Left lung (tissue), 10 donors: ENCODE data around the gene CREB3L2. TPM values are rescaled to one million over a fixed set of nuclear protein-coding genes. Genes with fewer than 3 reads are reported as not detected.

ENCODE experiments used
- ATAC-seq: fragments of 200-7000 bp; cut with Tn5 transposase; one replicate; pipeline ENCODE4 v1.9.1; 2020; ENCODE audit warnings: moderate library complexity
- DNase-seq, 4 donors: peaks; one replicate each; pipeline ENCODE4 v3.0.0-alpha.2; 2013 to 2020
- H3K27ac ChIP-seq, 2 donors: fragments of 200-600 bp; sonication (generic) in 1 of 2; one replicate each; pipeline versions ENCODE4 v1.5.0 to v1.8.0; 2020 to 2021
- H3K27me3 ChIP-seq, 2 donors: fragments of 200-600 bp; sonication (generic) in 1 of 2; one replicate each; pipeline versions ENCODE4 v1.5.0 to v1.8.0; 2020 to 2021
- H3K36me3 ChIP-seq, 2 donors: fragments of 200-600 bp; sonication (generic) in 1 of 2; one replicate each; pipeline versions ENCODE4 v1.5.0 to v1.8.0; 2020 to 2021
- H3K4me1 ChIP-seq, 2 donors: fragments of 200-600 bp; one replicate each; pipeline ENCODE4 v1.8.0; 2021
- H3K4me3 ChIP-seq, 2 donors: fragments of 200-600 bp; sonication (generic) in 1 of 2; one replicate each; pipeline versions ENCODE4 v1.5.0 to v1.8.0; 2020 to 2021; ENCODE audit warnings: mild to moderate bottlenecking in 1 of 2
- H3K9me3 ChIP-seq, 2 donors: fragments of 200-600 bp; sonication (generic) in 1 of 2; one replicate each; pipeline versions ENCODE4 v1.5.0 to v1.8.0; 2020 to 2021
- intact Hi-C, 2 donors: fragments of 100-400 bp; cut with DNase I; formaldehyde crosslinking; loops; one replicate each; pipeline versions ENCODE4 v1.11.2 to v1.14.2; 2022
- polyA plus RNA-seq, 6 donors: library from polyadenylated mRNA; unstranded; fragments of 120-200 nt; gene quantifications; one replicate each; pipeline ENCODE4 v1.2.1, GENCODE V29; 2013; ENCODE audit not compliant: insufficient read length in 6 of 6
- total RNA-seq, 2 donors: library from RNA; stranded (reverse); fragmentation: NEBNext Ultra II Directional; extraction: Animal tissue kit (Norgen Biotek cat#: 25700); gene quantifications; one replicate each; pipeline ENCODE4 v1.2.1, GENCODE V29; 2021
- TF ChIP-seq, protein P1 (sequence below), 2 donors: fragments of 200-600 bp; sonication (generic) in 1 of 2; IDR thresholded peaks; one replicate each; pipeline versions ENCODE4 v1.5.0 to v1.8.0; 2021; ENCODE audit warnings: antibody characterized with exemption in 2 of 2
- donor health status: DM: no; HTN: yes; CAD: no.
- donor health status: DM: no; HTN: no; CAD: no.

The CREB3L2 gene
- total and polyA plus RNA-seq, 8 donors, result 49.9 to 62.7 (median 58.9) TPM

DNA sequence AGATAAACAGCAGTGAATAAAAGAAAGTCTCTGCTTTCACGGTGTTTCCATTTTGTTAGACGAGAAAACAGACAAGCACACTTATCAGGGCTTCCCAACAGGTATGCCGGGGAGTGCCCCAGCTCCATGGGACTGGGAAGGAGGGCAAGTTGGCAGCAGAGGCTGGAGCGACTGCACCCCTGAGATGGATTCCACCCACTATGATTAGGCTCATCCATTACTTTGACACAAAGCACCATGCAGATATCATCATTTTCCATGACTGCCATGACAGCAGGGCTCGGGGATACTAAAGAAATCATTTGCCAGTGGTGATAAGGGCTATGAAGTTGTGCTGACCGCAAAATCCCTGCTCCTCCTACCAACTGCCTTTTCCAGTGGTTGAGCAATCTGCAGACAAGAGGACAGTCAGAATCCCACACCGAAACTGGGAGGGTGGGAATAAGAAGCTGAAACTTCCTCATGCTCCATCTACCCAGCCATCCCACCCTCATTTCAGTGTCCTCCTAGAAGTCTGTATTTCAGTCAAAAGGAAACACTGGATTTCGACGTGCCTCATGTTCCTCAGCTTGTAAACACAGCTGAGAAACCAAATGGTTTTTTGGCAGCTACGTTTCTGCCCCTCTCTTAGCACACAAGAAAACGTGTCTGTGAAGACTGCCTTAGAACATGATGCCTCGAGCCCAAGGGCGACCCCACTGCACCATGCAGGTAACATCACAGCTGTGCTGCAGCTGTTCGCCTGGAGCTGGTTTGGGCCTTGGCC is 15.5 kb downstream of the CREB3L2 start:
- DNase-seq (peak in 1 of 4 donors; percentile 53), ATAC-seq (peak; percentile 69)
- intact Hi-C loops, result no loop called here
- Histone ChIP-seq H3K9me3 (peaks cover 0 to 10% of the 10 kb centered on the region in 2 donors), H3K27me3 (no peaks in the 10 kb centered on the region), H3K4me1 (peaks cover 37 to 41% of the 10 kb centered on the region in 2 donors), H3K27ac (peak overlapping the region; percentile 16 to 50), H3K4me3 (no peak overlapping the region), H3K36me3 (peaks cover 0 to 7% of the 10 kb centered on the region in 2 donors)
- TF ChIP-seq, protein P1, sequence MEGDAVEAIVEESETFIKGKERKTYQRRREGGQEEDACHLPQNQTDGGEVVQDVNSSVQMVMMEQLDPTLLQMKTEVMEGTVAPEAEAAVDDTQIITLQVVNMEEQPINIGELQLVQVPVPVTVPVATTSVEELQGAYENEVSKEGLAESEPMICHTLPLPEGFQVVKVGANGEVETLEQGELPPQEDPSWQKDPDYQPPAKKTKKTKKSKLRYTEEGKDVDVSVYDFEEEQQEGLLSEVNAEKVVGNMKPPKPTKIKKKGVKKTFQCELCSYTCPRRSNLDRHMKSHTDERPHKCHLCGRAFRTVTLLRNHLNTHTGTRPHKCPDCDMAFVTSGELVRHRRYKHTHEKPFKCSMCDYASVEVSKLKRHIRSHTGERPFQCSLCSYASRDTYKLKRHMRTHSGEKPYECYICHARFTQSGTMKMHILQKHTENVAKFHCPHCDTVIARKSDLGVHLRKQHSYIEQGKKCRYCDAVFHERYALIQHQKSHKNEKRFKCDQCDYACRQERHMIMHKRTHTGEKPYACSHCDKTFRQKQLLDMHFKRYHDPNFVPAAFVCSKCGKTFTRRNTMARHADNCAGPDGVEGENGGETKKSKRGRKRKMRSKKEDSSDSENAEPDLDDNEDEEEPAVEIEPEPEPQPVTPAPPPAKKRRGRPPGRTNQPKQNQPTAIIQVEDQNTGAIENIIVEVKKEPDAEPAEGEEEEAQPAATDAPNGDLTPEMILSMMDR (IDR thresholded peaks at IDR 0.05), result no peak

DNA sequence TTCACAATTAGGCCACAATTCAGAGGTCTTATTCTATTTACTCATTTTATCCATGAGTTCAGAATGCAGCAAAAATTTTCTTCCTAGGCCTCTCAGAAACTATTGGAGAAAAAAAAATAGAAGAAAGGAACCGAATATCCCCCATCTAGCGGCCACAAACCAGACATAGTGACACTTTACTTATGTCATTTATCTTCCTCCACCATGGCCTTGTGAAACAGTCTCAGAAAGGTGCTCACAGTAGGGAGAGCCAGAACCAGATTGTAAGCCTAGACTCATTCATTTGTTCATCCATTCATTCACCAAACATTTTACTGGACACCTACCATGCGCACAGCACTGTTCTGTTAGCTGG is 16.0 kb downstream of the CREB3L2 start:
- no peak for DNase-seq
- H3K36me3 ChIP-seq, result peaks cover 0 to 7% of the 10 kb centered on the region in 2 donors
- TF ChIP-seq, protein P1 (IDR thresholded peaks at IDR 0.05), result no peak
- peak overlapping the region in 1 of 2 donors; percentile 50 for H3K27ac ChIP-seq
- ATAC-seq, result no peak
- H3K4me3 ChIP-seq, result no peak overlapping the region
- H3K27me3 ChIP-seq, result no peaks in the 10 kb centered on the region
- intact Hi-C loops, result no loop called here
- peaks cover 0 to 10% of the 10 kb centered on the region in 2 donors for H3K9me3 ChIP-seq
- peaks cover 40 to 44% of the 10 kb centered on the region in 2 donors for H3K4me1 ChIP-seq

DNA sequence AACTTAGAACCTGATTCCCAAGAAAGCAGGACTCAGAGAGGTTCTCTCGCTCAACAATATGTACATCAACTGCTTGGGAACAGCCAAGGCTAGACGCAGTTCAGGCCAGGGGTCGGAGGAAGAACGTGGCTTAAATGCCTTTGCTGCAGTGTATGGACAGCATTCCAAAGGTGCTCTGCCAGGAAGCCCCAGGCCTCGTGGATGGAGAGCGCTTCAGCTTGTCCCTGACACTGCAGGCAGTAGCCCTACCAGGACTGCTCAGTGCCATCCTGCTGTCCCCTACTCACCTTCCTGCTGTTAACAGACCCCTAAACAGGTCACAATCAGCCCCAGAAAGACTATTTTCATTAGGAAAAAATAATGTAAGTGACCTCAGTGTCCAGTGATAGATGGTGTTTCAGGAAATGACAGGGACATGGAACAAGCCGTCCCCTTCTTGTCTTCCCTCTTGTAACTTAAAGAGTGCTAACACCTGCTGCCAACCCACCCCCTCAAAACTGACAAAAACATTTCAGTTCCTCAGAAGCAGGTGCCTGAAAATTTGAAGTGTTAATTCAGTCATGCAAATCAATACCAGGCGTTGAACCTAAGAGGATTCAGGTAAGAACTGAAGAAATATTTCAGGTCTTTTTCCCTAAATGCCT is 16.5 kb downstream of the CREB3L2 start:
- ATAC-seq, result peak; percentile 5
- TF ChIP-seq, protein P1 (IDR thresholded peaks at IDR 0.05), result no peak
- H3K4me3 ChIP-seq, result no peak overlapping the region
- no peaks in the 10 kb centered on the region for H3K27me3 ChIP-seq
- DNase-seq, result no peak
- H3K36me3 ChIP-seq, result peaks cover 0 to 7% of the 10 kb centered on the region in 2 donors
- intact Hi-C loops, result no loop called here
- peaks cover 41% of the 10 kb centered on the region in 2 donors for H3K4me1 ChIP-seq
- peaks cover 0 to 10% of the 10 kb centered on the region in 2 donors for H3K9me3 ChIP-seq
- H3K27ac ChIP-seq, result no peak overlapping the region

DNA sequence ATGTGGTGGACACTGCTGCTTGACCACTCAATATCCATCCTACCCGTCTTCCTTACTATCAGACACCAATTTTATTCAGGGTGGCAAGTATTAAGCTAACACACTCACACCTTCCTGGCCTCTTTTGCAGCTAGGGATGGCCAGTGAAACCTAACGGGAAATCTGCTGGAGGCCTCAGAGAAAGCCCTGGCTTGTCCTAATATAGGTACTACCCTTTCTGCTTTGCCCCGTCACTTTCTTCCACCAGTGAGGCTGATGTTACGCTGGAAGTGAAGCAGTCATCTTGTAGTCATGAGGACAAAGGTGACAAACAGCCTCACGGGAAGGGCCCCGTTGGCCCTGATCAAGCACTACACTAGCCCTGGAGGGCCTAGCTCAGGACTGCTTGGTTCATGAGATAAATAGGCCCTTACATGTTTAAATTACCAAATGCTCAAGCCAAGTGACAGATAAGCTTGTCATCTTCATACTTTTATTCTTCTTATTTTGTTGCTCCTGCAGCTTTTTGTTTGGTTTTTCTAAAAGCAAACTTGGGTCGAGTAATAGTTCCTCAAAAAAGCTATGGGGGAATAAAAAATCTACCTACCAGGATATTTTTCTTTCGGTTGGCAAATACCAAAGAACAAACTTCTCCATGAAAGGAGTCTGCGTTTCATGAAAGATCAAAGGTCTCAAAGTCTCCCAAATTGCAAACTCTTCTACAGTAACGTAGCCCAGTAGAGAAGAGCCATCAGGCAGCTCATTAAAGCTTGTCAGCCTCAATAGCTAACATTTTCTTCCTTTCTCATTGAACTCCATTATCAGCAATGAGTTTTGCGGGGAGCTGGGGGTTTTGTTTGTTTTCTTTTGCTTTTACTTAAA is 17.5 kb downstream of the CREB3L2 start:
- no peak overlapping the region for H3K4me3 ChIP-seq
- H3K4me1 ChIP-seq, result peaks cover 37 to 41% of the 10 kb centered on the region in 2 donors
- H3K9me3 ChIP-seq, result peaks cover 0 to 10% of the 10 kb centered on the region in 2 donors
- TF ChIP-seq, protein P1 (IDR thresholded peaks at IDR 0.05), result no peak
- ATAC-seq (no peak), DNase-seq (no peak)
- peaks cover 0 to 7% of the 10 kb centered on the region in 2 donors for H3K36me3 ChIP-seq
- no peak overlapping the region for H3K27ac ChIP-seq
- intact Hi-C loops, result no loop called here
- H3K27me3 ChIP-seq, result no peaks in the 10 kb centered on the region
